Left forelimb (tissue), 1 donor: ENCODE data around the gene CAMKK1.

Source experiments
- DNase-seq: peaks from one replicate; pipeline ENCODE4 v3.0.0-alpha.2; 2018; ENCODE audit warnings: low spot score

CAMKK1 gene

DNA sequence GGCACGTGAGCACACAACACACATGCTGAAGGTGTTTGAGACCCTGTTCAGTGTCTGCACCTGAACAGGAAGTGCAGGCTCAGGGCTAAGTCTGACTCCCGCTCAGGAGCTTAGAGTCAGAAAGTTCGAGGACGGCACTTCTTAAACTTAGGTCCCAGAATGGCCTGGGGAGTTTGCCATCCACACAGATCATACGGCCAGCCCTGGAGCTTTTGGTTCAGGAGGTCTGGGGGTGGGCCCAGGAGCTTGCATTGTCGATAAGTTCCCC, 4.0 kb upstream of the CAMKK1 start:
- no peak for DNase-seq

DNA sequence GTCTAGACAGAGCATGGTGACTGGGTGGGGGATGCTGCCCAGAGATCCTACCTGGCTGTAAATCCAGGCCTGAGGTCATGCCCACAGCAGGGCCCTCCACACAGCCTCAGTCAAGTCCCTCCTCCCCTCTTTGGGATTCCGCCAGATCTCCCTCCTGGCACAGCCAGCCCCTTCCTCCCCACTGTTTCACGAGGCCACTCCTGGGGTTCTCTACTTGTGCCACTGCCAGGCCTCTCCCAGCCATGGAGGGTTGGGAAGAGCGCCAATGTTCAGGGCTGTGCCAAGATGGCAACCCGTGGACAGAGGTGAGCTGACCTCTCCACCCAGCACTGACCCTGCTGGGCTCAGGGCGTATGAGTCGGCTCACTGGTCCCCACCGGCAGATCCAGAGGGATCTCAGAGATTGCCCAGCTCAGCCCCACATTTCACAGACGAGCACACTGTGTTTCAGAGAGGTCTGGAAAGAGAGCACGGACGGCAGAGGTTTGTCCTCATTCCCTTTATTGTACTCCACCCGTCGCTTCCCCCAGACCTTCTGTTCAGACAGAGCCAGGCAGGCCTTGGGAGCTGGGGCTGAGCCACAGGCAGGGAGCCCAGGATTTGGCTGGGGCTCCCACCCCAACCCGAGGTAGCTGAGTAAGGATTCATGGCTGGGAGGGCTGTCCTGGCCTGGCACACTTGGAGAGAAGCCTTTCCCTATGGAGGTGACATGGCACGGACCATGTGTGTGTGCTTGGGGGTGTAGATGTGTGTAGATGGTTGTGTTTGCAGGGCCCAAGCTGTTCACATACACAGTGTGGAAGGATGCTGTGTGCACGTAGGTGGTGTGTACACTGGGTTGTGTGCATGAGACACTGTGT, 3.5 kb upstream of the CAMKK1 start:
- DNase-seq: no peak

DNA sequence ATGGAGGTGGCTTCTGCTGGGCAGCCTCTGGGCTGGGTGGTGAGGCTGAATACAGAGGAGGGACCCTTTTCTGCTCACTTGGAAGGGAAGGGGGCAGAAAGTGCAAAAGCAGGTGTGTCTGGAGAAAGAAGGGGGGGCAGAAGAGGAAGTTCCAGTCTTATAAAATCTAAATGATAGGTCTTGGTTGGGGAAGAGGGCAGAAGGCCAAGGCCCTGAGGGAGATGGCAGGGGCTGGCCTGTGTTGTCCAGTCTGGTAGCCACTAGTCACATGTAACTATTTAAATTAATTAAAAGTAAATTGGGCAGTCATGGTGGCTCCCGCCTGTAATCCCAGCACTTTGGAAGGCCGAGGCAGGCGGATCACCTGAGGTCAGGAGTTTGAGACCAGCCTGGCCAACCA, 2.5 kb upstream of the CAMKK1 start:
- DNase-seq: no peak

DNA sequence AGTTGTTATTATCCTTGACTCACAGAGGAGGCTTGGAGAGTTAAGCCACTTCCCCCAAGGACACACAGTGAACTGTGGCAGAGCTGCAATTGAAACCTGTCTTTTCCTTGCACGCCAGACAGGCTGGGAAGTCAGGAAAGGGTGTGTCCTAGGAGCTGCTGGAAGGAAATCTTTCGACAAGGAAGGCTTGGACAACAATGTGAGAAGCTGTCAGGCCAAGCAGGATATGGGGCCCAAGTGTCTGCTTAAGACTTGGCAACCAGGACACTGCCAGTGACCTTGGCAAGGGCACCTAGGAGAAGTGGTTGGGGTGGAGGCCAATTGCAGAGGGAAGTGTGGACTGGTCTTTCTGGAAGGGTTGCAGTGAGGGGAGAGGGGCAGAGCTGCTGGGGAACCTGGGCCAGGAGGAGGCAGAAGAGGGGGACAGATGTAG, 2.1 kb upstream of the CAMKK1 start:
- no peak for DNase-seq

DNA sequence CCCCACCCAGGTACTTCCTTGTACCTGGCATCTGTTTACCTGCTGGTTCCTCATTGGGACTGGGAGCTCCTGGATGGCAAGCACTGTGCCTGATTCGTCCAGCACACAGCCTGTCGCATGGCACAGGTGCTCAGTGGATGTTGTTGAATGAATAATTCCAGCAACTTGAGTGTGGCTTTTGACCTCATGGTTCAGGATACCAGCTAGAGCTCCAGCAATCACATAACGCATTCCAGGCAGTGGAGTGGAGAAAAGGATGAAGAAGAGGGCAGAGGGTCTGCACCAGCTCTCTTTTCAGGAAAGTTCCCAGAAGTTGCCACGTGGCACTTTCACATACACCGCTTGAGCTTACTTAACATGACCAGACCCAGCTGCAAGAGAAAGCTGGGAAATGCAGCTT, 1.3 kb upstream of the CAMKK1 start:
- DNase-seq: no peak

DNA sequence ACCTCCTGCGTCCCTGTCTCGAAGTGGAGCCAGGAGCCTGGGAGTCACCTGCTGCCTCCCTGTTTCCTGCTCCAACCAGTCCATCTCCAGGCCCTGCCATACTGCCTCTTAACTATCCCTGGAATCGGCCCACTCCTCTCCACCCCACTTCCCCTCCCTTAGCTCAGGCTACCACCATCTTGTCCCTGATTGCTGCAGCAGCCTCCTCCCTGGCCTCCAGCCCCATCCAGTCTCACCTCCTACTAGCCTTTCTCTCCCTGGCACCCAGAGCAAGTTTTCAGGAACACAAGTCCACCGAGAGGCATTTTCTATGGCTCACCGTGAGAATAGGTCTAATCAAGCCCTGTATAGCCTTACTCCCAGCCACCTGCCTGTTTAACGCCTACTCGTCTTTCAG, 865 bp upstream of the CAMKK1 start:
- no peak for DNase-seq

DNA sequence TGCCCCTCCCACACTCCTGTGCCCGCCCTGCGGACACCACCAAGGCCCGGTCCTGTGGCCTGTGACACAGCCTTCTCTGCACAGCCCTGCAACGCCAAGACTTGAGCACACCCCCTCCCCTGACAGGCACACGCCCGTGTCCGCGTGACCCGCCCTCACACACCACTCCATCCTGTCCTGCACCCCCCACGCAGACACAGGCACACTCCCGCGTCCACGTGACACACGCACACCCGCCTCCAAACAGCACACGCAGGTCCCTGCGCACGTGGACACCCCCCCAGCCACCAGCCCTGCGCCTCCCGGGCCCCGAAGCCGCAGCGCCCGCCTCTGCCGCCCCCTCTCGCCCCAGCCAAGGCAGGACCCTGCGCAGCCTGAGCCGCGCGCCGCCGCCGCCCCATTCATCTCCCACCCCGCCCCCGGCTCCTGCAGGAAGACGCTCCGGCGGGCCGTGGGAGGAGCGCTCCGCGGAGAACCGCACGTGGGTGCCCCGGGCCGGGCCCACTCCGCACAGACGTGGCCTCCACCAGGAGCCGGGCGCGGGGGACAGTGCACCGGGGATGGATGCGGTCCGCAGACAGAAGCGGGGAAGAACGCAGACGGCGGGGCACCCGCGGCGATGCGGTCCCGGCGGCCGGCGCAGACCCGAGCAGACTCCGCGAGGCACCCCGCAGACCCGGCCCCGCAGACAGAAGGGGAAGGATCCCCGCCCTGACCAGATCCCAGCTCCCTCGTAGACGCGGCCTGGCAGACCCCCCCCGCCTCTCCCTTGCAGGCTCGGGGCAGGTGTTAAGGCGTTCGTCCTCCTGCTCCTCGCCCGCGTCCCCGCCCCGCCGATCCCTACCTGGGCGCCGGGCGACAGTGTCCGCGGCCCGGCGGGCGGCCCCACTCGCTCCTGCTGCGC, 506 bp downstream of the CAMKK1 start:
- DNase-seq: no peak

DNA sequence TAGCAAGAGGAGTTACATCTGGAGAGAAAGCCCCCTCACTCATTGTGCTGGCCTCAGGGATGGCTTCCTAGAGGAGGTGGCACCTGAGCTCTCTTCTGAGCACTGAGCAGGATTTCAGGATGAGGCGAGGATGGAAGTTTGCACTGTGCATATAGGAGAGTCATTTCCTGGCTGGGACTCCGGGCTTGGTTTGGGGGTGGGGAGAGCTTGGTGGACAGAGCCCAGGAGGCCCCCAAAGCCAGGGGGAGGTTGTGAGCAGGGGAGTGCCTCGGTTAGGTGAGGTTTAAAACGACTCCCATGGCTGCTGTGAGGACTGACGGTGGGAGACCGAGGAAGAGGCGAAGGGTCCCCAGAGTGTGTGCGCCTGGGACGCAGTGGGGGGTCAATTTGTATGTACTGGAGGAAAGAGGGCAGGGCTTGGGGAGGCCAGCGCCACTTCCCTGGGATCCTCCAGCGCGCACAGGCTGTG, 1.2 kb downstream of the CAMKK1 start:
- DNase-seq: no peak

DNA sequence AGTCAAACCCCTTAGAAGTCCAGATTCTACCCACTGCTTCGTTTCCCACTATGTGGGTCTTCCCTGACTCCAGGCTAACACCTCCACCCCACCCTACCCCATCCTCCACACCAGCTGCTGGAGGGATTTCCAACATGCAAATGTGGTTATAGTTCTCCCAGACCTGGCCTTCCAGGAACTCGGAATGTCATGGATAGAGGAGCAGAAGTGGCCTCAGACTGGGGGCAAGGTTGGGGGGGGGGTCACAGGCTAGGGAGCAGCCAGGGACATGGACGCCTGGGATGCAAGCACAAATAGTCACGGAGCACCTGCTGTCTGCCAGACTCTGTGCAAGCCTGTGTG, 2.0 kb downstream of the CAMKK1 start:
- no peak for DNase-seq

DNA sequence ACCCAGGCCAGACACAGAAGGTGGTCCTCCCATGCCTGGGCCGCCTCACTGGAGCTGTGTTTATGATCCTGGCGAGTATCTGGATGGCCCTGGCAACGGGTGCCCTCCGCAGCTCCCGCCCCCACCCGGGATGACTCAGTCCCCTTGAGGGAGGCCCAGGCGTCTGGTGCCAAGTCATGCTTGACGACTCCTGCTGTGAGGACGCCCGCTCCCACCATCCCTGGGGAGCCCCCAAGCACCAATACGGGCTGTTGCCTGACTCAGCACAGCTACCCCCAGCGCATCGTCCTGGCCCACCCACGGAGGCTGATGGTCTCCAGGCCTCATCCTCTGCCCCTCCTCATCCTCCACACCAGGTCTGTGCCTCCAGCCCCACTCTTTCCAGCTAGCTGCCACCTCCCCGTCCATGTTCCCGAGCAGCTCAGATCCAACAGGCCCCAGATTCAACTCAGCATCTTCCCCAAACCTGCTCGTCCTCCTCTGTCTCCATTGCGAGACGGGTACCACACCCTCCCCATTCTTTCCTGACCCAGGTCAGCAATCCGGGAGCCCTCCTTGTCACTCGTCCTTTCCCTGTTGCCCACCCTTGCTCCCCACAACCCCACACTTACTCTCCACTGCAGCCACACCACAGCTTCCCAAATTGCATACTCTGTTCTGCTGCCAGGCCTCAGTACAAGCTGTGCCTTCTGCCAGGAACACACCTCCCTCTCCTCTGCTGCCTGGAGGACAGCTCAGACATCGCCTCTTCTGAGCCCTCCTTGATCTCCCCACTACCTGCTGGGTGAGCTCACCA, 2.6 kb downstream of the CAMKK1 start:
- no peak for DNase-seq

DNA sequence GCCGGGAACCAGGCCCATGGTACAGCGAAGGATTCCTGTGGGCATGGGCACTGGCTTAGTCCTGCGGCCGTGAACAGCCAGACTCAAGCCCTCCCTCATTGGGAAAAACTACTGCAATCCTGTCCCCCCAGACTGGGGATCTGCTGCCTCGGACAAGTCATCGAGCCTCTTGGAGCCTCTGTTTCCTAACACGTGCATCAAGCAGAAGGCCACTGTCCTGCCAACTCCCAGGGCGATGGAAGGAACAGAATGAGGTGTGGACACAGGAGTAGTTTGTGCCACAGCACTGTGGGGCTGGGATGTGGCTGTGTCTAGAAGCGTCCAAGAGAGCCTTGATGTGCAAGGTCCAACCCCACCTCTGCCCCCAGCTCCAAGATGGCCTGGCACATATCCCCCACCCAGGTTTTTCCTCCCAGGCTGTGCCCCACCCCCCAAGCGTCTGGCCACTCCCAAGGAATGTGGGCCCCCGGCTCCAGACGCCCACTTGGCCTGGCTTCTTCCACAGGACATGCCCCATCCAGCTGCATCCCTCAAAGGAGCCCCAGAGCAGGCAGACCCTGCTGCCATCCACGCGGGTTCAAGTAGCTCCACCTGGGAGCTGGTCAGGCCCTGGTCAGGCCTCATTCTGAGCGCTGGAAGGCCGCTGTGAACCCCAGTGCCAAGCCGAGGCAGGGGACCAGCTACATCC, 3.4 kb downstream of the CAMKK1 start:
- DNase-seq: no peak

DNA sequence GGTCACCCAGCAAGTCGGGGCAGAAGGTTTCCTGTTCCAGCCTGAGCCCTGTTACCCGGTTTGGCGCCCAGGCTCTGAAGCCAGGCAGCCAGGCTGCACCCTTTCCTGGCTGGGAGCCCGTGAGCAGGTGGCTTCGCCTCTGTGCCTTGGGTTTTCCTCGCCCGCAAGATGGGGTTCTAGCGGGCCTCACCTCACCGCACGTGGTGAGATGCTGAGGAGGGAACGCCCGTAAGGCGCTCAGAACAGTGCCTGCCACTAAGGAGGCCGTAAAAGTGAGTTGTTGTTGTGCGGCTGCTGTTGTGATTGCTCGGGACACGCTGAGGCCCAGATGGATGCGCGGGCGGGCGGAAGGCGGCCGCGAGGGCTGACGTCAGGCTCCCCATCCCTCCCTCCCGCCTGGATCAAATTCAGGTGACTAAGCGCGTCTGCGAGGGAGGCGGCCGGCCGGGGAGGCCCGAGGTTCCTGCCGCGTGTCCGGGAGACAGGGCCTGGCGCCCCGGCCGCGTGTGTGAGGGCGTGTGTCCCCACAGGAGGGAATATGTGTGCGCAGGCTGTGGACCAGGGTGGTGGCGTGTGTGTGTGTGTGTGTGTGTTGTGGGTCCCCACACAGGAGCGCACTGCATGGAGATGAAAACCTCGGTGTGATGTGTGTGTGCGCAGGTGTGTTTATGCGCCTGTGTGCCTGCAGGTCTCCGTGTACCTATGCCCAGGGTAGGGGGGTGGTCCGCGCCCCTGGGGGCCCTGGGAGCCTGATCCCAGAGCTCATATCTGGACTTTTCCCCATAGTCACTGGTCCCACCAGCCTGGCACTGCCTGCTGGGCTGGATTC, 4.3 kb downstream of the CAMKK1 start:
- peak; percentile 90 for DNase-seq

DNA sequence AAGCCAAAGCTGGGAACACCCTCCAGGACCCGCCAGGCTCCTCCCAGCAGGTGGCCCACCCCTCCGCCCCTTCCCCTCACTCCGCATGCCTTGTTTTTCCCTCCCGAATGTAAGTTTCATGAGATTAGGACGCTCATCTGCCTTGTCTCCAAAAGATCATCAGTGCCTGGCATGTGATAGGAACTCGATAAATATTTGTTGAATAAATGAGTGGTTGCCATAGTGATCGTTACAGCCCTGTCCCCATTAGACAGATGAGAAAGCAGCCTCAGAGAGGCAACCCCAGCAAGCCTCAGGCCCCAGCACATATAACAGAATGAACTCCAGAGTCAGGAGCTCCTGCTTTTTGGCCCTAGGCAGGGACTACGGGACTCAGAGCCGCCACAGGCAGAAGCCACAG, 5.0 kb downstream of the CAMKK1 start:
- no peak for DNase-seq

DNA sequence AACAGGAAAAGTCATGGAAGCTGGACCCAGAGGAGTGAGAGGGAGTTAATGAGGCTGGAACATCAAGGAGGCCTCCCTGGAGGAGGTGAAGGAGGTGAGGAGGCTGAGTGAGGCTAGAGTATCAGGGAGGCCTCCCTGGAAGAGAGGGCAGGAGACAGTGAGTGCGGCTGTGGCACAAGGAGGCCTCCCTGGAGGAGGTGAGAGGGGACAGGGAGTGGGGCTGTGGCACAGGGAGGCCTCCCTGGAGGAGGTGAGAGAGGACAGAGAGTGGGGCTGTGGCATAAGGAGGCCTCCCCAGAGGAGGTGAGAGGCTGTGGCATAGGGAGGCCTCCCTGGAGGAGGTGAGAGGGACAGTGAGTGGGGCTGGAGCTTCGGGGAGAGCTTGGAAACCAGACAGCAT, 5.5 kb downstream of the CAMKK1 start:
- no peak for DNase-seq

DNA sequence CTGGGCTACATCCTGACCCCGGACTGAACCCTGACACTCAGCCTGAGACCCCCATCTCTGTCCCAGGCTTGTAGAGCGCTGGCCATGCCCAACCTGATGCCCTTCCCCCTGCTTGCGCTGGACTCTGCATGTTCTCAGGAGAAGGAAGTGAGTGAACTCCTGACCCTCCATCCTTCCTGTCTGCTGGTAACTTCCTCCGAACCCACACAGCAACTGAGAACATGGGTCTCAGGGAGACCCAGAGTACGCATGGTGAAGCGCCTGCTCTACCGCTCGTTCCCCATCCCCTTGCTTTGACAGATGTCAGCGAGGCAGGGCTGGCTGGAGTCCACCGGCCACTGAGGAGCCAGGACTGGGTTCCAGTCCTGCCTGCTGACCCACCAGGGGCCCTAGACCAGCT, 6.1 kb downstream of the CAMKK1 start:
- DNase-seq: no peak

DNA sequence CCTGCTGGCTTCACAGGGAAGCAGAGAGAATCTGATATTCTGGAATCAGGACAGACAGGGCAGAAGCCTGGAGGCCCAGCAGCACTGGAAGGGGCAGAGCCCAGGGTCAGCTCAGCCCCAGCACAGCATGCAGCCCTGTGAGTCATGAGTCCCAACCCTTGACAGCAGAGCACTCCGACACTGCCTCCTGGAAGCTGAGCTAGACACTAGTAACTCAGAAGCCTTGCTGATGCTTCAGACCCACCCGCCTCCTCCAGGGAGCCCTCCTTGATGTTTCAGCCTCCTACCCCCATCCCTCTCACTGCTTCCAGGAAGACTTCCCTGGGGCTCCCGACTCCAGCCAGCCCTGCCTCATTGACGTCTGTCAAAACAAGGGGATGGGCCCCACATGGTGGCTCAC, 6.9 kb downstream of the CAMKK1 start:
- no peak for DNase-seq

DNA sequence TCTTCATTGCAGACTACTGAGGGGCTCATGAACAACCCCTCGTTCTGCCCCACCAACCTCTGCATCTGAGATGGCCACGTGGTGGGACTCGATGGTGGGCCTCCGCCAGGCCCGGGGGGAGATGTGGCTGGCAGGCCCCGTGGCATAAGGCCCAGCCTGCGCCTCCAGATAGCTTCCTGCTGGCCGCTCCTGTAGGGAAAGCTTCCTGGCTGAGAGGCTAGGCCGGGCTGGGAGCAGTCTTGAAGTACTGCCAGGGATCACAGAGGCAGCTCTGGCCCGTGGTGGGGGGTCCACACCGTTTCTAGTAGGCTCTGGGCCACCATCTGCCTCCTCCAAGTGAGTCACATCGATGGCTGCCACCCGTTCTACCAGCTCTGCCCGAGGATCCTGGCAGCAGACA, 7.6 kb downstream of the CAMKK1 start:
- no peak for DNase-seq

DNA sequence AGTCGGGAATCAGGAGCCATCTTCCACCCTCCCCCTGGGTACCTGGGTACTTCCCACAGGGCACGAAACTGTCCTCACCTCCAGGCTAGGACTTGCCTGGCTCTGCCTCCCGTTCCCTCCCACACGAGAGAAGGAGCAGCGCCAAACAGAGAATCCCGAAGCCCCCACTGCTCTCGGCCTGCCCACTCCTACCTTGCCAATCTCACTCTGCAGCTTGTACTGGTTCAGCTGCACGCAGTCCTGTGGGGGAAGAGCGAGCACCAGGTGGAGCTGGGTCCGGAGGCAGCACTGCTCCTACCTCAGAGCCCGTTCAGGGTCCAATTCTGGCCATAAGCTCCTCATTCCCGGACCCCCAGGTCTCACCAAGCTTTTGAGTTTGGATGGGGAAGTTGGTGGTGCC, 8.7 kb downstream of the CAMKK1 start:
- DNase-seq: no peak

DNA sequence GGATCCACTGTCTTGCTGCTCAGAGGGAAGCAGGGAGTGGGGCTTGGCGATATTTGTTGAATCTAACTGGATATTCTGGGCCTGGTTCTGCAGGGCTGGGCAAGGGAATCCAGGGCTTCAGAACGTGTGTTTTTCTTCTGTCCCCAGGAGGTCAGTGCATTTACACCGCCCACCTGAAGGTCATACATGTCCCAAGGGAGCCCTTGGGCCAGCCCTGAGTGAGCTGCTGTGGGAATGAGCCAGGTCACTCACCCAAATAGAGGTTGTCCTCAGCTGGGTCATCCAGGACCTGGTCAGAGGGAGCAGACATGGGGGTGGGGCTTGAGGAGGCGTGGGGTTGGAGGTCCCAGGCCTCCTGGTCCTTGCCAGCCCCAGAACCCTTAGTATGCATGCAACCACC, 10.6 kb downstream of the CAMKK1 start:
- no peak for DNase-seq

DNA sequence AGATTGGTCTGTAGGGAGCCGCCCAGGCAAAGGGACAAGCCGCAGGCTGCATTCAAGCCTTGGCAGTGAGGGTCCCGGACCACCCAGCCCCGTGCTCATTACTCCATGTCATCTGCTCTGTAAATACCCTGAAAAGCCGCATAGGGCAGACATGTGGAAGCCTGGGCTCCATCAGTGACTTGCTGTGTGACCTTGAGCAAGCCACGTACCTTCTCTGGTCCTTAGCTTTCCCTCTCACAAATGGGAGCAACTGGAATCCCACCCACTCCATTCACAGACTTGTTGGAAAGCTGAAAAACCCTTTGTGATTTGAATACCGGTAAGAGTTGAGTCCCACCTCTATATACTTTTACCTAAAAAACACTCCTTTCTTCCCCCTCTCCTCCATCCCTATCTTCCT, 11.9 kb downstream of the CAMKK1 start:
- no peak for DNase-seq
